ENCODE data around the gene DNM3.

Gene DNM3

DNA sequence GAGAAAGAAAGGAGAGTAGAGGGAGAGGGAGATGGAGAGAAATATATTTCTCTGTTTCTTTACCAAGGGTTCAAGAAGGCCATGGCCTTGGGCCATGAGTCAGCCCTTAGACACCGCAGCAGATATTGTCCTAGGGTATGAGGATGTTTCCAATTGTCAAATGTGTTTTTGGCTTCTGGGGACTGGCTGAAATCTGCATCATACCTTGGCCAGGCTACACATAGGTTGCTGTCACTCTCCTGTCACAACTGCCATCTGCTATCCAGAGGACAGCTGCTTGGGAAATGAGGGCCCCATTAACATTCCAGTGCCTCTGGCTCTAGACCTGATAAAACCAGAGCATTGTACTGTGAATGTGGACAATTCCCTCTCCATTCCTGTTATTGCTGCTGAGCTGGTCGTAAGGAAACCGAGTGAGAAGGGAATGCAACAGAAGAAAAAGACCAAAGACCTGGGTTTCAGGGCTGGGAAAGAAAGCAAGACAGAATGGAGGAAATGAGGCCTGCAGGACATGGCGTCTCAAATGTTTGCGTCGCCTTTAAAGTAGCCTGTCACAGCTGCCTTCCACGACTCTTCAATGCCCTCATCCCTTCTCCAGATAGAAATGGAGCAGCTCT, 611.3 kb downstream of the DNM3 start (continued):
- TF ChIP-seq, protein P1, sequence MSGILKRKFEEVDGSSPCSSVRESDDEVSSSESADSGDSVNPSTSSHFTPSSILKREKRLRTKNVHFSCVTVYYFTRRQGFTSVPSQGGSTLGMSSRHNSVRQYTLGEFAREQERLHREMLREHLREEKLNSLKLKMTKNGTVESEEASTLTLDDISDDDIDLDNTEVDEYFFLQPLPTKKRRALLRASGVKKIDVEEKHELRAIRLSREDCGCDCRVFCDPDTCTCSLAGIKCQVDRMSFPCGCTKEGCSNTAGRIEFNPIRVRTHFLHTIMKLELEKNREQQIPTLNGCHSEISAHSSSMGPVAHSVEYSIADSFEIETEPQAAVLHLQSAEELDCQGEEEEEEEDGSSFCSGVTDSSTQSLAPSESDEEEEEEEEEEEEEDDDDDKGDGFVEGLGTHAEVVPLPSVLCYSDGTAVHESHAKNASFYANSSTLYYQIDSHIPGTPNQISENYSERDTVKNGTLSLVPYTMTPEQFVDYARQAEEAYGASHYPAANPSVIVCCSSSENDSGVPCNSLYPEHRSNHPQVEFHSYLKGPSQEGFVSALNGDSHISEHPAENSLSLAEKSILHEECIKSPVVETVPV (CRISPR knock-in tag; IDR thresholded peaks at IDR 0.05) = no peak

DNA sequence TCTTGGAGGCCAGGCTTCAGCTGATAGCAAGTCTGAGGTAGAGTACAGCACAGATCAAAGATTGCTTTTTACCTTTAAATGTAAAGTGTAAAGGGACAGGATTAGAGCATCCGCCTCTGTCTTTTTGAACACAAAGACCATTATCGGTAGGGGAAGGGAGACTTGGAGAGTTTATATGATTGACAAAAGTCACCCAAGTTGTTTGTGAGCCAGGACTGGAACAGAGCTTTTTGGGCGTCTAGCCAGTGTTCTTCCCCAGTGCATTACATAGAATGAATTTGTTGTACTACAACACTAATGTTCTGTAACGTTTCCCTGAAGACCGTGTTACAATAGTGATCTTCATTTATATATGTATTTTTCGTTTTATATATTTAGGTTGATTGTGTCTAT, 611.9 kb downstream of the DNM3 start:
- ATAC-seq = no peak
- TF ChIP-seq TCF4 (CRISPR knock-in tag; IDR thresholded peaks at IDR 0.05; ENCODE audit: borderline replicate concordance) (no peak), ZC3H10 (CRISPR knock-in tag; IDR thresholded peaks at IDR 0.05) (no peak), ZFP30 (CRISPR knock-in tag; IDR thresholded peaks at IDR 0.05) (no peak), PPARA (CRISPR knock-in tag; IDR thresholded peaks at IDR 0.05; ENCODE audit: borderline replicate concordance) (no peak), CSDC2 (CRISPR knock-in tag; IDR thresholded peaks at IDR 0.05) (no peak), ZNF565 (CRISPR knock-in tag; conservative IDR thresholded peaks at IDR 0.05; ENCODE audit: low read depth) (no peak), ESRRG (CRISPR knock-in tag; IDR thresholded peaks at IDR 0.05) (no peak), BACH2 (CRISPR knock-in tag; IDR thresholded peaks at IDR 0.05; ENCODE audit: borderline replicate concordance) (no peak), ZNF8 (CRISPR knock-in tag; IDR thresholded peaks at IDR 0.05) (no peak)
- TF ChIP-seq, protein P2, sequence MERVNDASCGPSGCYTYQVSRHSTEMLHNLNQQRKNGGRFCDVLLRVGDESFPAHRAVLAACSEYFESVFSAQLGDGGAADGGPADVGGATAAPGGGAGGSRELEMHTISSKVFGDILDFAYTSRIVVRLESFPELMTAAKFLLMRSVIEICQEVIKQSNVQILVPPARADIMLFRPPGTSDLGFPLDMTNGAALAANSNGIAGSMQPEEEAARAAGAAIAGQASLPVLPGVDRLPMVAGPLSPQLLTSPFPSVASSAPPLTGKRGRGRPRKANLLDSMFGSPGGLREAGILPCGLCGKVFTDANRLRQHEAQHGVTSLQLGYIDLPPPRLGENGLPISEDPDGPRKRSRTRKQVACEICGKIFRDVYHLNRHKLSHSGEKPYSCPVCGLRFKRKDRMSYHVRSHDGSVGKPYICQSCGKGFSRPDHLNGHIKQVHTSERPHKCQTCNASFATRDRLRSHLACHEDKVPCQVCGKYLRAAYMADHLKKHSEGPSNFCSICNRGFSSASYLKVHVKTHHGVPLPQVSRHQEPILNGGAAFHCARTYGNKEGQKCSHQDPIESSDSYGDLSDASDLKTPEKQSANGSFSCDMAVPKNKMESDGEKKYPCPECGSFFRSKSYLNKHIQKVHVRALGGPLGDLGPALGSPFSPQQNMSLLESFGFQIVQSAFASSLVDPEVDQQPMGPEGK (CRISPR knock-in tag; IDR thresholded peaks at IDR 0.05; ENCODE audit: borderline replicate concordance) = no peak
- TF ChIP-seq, protein P3, sequence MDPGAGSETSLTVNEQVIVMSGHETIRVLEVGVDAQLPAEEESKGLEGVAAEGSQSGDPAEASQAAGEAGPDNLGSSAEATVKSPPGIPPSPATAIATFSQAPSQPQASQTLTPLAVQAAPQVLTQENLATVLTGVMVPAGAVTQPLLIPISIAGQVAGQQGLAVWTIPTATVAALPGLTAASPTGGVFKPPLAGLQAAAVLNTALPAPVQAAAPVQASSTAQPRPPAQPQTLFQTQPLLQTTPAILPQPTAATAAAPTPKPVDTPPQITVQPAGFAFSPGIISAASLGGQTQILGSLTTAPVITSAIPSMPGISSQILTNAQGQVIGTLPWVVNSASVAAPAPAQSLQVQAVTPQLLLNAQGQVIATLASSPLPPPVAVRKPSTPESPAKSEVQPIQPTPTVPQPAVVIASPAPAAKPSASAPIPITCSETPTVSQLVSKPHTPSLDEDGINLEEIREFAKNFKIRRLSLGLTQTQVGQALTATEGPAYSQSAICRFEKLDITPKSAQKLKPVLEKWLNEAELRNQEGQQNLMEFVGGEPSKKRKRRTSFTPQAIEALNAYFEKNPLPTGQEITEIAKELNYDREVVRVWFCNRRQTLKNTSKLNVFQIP (CRISPR knock-in tag; IDR thresholded peaks at IDR 0.05; ENCODE audit: borderline replicate concordance, low read depth) = no peak

DNA sequence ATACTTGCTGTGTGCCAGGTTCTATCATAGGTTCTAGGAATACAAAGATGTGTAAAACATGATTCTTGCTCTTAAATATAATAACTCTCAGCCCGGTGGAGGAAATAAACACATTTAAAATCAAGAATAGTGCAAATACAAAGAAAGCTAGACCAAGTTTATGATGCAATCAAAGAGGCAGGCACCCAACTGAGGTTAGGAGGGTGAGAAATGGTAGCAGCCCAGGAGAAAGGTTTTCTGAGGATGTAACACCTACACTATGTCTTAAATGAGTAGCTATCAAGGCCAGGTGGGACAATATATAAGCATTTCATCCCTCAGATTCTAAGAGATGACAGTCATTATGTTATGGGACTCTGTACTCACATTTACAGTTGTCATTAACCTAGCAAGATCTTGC, 612.3 kb downstream of the DNM3 start:
- TF ChIP-seq ISL1 (CRISPR knock-in tag; IDR thresholded peaks at IDR 0.05) (no peak), TOX (CRISPR knock-in tag; IDR thresholded peaks at IDR 0.05; ENCODE audit: borderline replicate concordance) (no peak)
- TF ChIP-seq, protein P4, sequence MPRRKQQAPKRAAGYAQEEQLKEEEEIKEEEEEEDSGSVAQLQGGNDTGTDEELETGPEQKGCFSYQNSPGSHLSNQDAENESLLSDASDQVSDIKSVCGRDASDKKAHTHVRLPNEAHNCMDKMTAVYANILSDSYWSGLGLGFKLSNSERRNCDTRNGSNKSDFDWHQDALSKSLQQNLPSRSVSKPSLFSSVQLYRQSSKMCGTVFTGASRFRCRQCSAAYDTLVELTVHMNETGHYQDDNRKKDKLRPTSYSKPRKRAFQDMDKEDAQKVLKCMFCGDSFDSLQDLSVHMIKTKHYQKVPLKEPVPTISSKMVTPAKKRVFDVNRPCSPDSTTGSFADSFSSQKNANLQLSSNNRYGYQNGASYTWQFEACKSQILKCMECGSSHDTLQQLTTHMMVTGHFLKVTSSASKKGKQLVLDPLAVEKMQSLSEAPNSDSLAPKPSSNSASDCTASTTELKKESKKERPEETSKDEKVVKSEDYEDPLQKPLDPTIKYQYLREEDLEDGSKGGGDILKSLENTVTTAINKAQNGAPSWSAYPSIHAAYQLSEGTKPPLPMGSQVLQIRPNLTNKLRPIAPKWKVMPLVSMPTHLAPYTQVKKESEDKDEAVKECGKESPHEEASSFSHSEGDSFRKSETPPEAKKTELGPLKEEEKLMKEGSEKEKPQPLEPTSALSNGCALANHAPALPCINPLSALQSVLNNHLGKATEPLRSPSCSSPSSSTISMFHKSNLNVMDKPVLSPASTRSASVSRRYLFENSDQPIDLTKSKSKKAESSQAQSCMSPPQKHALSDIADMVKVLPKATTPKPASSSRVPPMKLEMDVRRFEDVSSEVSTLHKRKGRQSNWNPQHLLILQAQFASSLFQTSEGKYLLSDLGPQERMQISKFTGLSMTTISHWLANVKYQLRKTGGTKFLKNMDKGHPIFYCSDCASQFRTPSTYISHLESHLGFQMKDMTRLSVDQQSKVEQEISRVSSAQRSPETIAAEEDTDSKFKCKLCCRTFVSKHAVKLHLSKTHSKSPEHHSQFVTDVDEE (CRISPR knock-in tag; IDR thresholded peaks at IDR 0.05) = no peak
- TF ChIP-seq, protein P1 (CRISPR knock-in tag; IDR thresholded peaks at IDR 0.05) = no peak
- no peak for ATAC-seq

DNA sequence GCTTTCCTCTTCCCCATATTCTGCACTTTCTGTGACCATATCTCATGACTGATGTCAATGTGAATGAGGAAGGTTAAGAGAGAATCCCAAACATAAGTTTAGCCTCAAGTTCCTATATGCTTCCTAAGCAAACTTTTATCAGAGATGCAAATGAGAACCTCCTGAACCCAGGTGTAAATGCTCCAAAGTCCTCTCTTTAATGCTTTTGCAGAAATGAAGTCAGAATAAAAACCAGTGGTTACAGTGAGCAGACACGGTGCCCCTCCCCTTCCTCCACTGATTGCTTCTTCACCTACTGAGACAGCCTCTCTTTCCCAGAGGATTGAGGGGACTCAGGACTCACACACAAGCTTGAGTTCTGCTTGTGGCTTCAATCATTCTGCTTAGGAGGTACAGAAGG, 614.2 kb downstream of the DNM3 start:
- no peak for ATAC-seq
- TF ChIP-seq CSDC2 (CRISPR knock-in tag; IDR thresholded peaks at IDR 0.05) (no peak), BACH2 (CRISPR knock-in tag; IDR thresholded peaks at IDR 0.05; ENCODE audit: borderline replicate concordance) (no peak), SNAI2 (CRISPR knock-in tag; IDR thresholded peaks at IDR 0.05) (no peak), GLIS3 (CRISPR knock-in tag; IDR thresholded peaks at IDR 0.05) (no peak), ESRRG (CRISPR knock-in tag; IDR thresholded peaks at IDR 0.05) (no peak), TOX (CRISPR knock-in tag; IDR thresholded peaks at IDR 0.05; ENCODE audit: borderline replicate concordance) (no peak), ISL1 (CRISPR knock-in tag; IDR thresholded peaks at IDR 0.05) (no peak)
- TF ChIP-seq, protein P4 (CRISPR knock-in tag; IDR thresholded peaks at IDR 0.05) = no peak
- TF ChIP-seq, protein P5, sequence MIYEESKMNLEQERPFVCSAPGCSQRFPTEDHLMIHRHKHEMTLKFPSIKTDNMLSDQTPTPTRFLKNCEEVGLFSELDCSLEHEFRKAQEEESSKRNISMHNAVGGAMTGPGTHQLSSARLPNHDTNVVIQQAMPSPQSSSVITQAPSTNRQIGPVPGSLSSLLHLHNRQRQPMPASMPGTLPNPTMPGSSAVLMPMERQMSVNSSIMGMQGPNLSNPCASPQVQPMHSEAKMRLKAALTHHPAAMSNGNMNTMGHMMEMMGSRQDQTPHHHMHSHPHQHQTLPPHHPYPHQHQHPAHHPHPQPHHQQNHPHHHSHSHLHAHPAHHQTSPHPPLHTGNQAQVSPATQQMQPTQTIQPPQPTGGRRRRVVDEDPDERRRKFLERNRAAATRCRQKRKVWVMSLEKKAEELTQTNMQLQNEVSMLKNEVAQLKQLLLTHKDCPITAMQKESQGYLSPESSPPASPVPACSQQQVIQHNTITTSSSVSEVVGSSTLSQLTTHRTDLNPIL (CRISPR knock-in tag; IDR thresholded peaks at IDR 0.05; ENCODE audit: low read depth) = no peak
- TF ChIP-seq, protein P1 (CRISPR knock-in tag; IDR thresholded peaks at IDR 0.05) = no peak

Data from SK-N-SH treated with all-trans-retinoic acid at 6 μM for 48 hours (cell line).